LNCAP (cell line): ENCODE data around the gene HDAC7.

Experiments used
- CTCF ChIP-seq: fragments of 450-650 bp; IDR thresholded peaks from 2 replicates; pipeline ENCODE4 v1.5.1; 2017; ENCODE audit warnings: mild to moderate bottlenecking

Gene HDAC7

GRCh38 chr12:47791351-47791746 lies 28.4 kb downstream of the HDAC7 start:
- no peak for TF ChIP-seq CTCF

DNA sequence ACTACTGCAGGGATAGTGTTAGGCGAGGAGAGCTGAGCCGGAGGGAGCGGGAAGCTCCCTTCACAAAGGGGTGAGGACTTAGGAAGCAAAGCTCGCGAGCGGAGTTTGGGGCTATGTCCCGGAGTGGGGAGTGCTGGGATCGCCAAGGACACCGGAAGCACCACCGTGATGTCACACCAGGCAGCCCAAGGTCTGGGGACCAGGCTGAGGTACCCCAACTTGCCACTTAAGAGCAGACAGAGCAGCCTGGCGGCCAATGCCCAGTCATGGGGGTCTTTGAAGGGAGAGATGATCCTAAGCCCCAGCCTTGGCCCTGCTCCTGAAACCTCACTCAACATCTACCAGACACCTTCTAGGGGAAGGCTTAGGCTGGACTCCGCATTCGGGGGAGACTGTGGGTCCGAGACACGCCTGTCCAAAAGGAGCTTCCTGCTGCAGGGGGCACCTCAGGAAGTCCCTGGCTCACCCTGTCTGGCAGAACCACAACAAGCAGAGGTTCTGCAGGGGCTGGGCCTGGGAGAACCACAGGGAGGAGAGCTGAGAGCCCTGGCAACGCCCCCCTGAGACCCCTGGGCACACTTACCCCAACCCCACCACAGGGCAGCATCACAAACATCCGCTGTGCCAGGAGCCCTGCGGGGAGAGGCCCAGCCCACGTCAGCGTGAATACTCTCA lies 28.9 kb downstream of the HDAC7 start:
- no peak for TF ChIP-seq CTCF

DNA sequence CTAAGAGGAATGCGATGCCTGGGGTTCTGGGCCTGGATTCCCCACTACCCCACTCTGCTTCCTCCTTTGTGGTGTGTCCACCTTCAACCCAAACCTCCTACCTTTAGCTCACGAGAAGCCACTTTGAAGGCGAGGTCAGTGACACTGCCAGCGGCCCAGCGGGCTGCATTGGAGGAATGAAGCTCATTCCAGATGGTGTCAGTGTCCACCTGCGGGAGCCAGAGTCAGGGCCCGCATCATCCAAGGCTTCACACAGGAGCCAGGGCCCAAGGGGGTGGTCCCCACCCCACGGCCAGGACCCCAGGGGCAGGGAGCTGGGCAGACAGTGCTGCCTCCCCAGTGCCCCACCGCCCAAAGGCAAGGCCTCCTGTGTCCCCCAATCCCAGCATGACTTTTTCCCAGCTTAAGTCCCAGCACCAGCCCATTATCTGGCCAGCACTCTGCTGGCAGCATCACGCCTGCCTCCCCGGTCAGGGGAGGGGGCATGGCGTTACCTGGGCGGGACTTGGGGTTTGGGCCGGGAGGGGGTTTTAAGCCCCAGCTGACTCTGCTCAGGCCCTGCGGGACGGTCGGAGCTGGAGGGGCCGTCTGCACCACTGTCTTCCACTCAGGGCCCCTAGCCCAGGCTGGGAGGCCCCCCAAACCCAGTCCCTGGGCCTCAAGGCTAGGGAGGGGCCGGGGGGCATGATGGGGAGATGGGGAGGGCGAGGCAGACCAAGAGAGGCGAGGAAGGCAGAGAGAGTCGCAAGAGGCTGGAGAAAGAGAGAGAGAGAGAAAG lies 29.8 kb downstream of the HDAC7 start:
- TF ChIP-seq CTCF, result no peak

DNA sequence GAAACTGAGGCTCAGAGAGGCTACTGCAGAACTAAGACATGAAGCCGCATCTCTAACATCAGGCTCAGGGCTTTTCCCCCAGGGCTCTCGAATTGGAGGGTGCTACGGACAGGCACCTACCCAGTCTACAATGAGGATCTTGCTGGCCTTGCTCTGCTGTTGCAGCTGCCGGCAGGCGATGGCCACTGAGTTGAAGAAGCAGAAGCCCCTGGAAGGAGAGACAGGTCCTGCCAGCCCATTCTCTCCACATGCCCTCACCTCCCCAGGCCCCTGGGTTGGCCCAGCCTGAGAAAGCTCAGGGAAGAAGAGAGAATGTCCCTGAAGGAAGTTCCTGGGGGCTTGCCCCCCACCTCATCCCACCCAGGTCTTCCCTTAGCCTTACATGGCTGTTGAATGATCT lies 30.6 kb downstream of the HDAC7 start:
- no peak for TF ChIP-seq CTCF

- no peak for TF ChIP-seq CTCF
Measured at GRCh38 chr12:47787596-47788319, 31.9 kb downstream of the HDAC7 start.

GRCh38 chr12:47786662-47787280 lies 32.9 kb downstream of the HDAC7 start:
- no peak for TF ChIP-seq CTCF

DNA sequence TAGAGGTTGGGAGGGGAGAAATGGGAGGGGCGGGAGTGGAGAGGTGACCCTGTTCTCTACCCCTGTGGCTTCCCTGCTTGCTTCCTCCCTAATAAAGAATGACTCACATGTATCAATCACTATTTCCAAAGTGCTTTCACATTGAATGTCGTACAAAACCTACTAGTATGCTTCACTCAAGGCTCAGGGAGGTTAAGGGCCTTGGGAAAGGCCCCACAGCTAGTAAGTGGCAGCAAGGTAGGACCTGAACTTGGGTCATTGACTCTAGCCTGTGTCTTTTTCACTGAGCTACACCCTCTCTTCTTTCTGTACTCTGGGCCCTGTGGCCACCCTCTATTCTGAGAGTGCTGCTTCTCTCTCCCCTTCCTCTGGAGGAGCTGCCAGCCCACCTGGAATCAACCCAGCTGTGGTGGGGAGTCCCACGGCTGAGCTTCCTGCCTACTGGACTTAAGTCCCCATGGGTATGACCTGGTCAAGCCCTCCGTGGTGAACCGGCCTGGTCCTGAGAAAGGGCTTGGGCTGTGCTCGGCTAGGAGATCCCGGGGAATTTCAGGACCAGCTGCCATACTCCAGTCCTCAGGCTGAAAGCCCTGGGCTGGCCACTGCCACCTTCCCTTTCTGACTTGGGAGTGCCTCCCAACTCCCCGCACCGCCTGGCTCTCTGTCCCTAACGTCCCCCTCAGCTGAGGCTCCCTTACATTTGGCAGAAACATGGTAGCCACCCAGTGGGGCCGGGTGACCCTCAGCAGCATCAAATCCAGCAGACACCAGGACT lies 33.6 kb downstream of the HDAC7 start:
- no peak for TF ChIP-seq CTCF
